Measurements from ENCODE around the gene EBLN2. TPM values are rescaled to one million over a fixed set of nuclear protein-coding genes. Genes with fewer than 3 reads are reported as not detected.

The EBLN2 gene
- total and polyA plus RNA-seq, 4 donors = 0.61 to 18.5 (median 2.5) TPM

DNA sequence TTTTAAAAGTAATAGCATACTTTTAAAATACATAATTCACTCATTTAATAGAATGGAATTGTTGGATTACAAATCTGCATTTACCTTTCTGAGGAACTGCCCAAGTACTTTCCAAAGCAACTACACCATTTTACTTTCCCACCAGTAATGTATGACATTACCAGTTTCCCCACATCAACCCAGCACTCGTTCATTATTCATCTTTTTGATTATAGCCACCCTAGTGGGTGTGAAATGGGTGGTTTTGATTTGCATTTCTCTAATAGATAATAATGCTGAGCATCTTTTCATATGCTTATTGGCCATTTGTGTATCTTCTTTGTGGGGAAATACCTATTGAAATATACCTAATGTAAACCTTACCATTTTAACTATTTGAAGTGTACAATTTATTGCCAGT is 18.0 kb upstream of the EBLN2 start:
- TF ChIP-seq, protein P1, sequence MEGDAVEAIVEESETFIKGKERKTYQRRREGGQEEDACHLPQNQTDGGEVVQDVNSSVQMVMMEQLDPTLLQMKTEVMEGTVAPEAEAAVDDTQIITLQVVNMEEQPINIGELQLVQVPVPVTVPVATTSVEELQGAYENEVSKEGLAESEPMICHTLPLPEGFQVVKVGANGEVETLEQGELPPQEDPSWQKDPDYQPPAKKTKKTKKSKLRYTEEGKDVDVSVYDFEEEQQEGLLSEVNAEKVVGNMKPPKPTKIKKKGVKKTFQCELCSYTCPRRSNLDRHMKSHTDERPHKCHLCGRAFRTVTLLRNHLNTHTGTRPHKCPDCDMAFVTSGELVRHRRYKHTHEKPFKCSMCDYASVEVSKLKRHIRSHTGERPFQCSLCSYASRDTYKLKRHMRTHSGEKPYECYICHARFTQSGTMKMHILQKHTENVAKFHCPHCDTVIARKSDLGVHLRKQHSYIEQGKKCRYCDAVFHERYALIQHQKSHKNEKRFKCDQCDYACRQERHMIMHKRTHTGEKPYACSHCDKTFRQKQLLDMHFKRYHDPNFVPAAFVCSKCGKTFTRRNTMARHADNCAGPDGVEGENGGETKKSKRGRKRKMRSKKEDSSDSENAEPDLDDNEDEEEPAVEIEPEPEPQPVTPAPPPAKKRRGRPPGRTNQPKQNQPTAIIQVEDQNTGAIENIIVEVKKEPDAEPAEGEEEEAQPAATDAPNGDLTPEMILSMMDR (IDR thresholded peaks at IDR 0.05; ENCODE audit: control extremely low read depth, extremely low read depth) = no peak
- Histone ChIP-seq H3K36me3 (ENCODE audit: control insufficient read depth in 4 of 4, insufficient read depth in 4 of 4, low read length in 4 of 4) (peaks cover 0 to 1% (median 0%) of the 10 kb centered on the region in 4 donors), H3K4me3 (no peak overlapping the region), H3K9ac (ENCODE audit: insufficient read depth in 1 of 2, low read length in 2 of 2) (no peak overlapping the region), H3K27me3 (ENCODE audit: control insufficient read depth in 3 of 3, insufficient read depth in 3 of 3, low read length in 2 of 3) (no peaks in the 10 kb centered on the region), H3K27ac (ENCODE audit: low read depth in 1 of 2, low read length in 1 of 2) (no peak overlapping the region), H3K9me3 (ENCODE audit: control insufficient read depth in 4 of 4, insufficient read depth in 3 of 4, low read length in 3 of 4) (no peaks in the 10 kb centered on the region), H3K4me1 (ENCODE audit: control insufficient read depth in 5 of 5, insufficient read depth in 5 of 5, low read length in 5 of 5) (peaks cover 2 to 14% (median 3%) of the 10 kb centered on the region in 5 donors)
- ATAC-seq (ENCODE audit: insufficient read depth, low FRiP score) (no peak), DNase-seq (no peak)
- 85 to 92% methylated on average over 1 of the region's 1 CpG for WGBS, 2 donors

DNA sequence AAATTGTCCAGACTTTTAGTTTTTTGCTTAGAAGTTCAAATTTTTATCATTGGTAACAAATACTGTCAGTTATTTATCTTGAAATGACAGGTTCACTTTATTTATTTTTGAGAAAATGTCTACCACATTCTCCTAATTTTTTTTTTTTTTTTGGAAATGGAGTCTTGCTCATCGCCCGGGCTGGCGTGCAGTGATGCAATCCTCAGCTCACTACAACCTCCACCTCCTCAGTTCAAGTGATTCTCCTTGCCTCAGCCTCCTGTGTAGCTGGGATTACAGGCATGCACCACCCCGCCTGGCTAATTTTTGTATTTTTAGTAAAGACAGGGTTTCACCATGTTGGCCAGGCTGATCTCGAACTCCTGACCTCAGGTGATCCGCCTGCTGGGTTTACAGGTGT is 16.1 kb upstream of the EBLN2 start:
- Histone ChIP-seq H3K9me3 (ENCODE audit: control insufficient read depth in 4 of 4, insufficient read depth in 3 of 4, low read length in 3 of 4) (no peaks in the 10 kb centered on the region), H3K36me3 (ENCODE audit: control insufficient read depth in 4 of 4, insufficient read depth in 4 of 4, low read length in 4 of 4) (peaks cover 0 to 3% (median 0%) of the 10 kb centered on the region in 4 donors), H3K9ac (ENCODE audit: insufficient read depth in 1 of 2, low read length in 2 of 2) (no peak overlapping the region), H3K4me3 (no peak overlapping the region), H3K4me1 (ENCODE audit: control insufficient read depth in 5 of 5, insufficient read depth in 5 of 5, low read length in 5 of 5) (peaks cover 2 to 12% (median 3%) of the 10 kb centered on the region in 5 donors), H3K27ac (ENCODE audit: low read depth in 1 of 2, low read length in 1 of 2) (no peak overlapping the region), H3K27me3 (ENCODE audit: control insufficient read depth in 3 of 3, insufficient read depth in 3 of 3, low read length in 2 of 3) (no peaks in the 10 kb centered on the region)
- 70 to 82% methylated on average over 6 of the region's 6 CpGs for WGBS, 2 donors
- TF ChIP-seq, protein P1 (IDR thresholded peaks at IDR 0.05; ENCODE audit: control extremely low read depth, extremely low read depth) = no peak
- DNase-seq (no peak), ATAC-seq (ENCODE audit: insufficient read depth, low FRiP score) (no peak)

DNA sequence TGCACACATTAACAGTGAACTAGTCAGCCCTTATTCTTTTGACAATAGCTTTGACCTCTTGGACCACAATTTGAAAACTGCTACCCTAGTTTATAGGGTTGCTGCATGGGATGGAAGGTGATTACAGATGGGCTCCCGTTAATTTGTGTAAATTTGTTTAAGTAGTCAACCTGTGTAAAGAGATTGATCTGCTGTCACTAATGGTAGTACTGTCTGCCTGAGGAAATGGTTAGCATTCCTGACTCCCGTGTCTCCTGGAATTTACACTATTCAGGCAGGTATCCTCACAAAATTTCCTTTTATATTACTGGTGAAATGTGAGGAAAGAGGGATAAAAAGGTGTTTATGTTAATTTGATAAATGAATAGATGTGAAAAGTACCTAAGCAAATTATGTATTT is 15.3 kb upstream of the EBLN2 start:
- H3K9ac ChIP-seq (ENCODE audit: insufficient read depth in 1 of 2, low read length in 2 of 2) = no peak overlapping the region
- no peak overlapping the region for H3K27ac ChIP-seq (ENCODE audit: low read depth in 1 of 2, low read length in 1 of 2)
- no peak overlapping the region for H3K4me3 ChIP-seq
- H3K36me3 ChIP-seq (ENCODE audit: control insufficient read depth in 4 of 4, insufficient read depth in 4 of 4, low read length in 4 of 4) = peaks cover 0 to 3% (median under 1%) of the 10 kb centered on the region in 4 donors
- 48 to 72% methylated on average over 2 of the region's 2 CpGs for WGBS, 2 donors
- DNase-seq = no peak
- no peaks in the 10 kb centered on the region for H3K27me3 ChIP-seq (ENCODE audit: control insufficient read depth in 3 of 3, insufficient read depth in 3 of 3, low read length in 2 of 3)
- H3K9me3 ChIP-seq (ENCODE audit: control insufficient read depth in 4 of 4, insufficient read depth in 3 of 4, low read length in 3 of 4) = no peaks in the 10 kb centered on the region
- TF ChIP-seq, protein P1 (IDR thresholded peaks at IDR 0.05; ENCODE audit: control extremely low read depth, extremely low read depth) = no peak
- peaks cover 2 to 8% (median 3%) of the 10 kb centered on the region in 5 donors for H3K4me1 ChIP-seq (ENCODE audit: control insufficient read depth in 5 of 5, insufficient read depth in 5 of 5, low read length in 5 of 5)
- no peak for ATAC-seq (ENCODE audit: insufficient read depth, low FRiP score)

DNA sequence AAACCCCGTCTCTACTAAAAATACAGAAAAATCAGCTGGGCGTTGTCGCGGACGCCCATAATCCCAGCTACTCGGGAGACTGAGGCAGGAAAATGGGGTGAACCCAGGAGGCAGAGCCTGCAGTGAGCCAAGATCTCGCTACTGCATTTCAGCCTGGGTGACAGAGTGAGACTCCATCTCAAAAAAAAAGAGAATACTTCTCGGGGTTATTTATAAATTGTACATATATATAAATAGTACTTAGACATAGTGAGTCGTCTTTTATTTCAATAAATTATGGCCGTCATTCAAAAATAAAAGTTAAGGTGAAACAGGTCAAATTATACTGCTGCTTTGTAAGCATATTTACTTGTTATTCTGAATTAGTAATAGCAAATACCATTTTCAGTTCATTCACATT is 12.1 kb upstream of the EBLN2 start:
- WGBS, 2 donors = 92 to 94% methylated on average over 10 of the region's 10 CpGs
- DNase-seq = no peak
- Histone ChIP-seq H3K4me1 (ENCODE audit: control insufficient read depth in 5 of 5, insufficient read depth in 5 of 5, low read length in 5 of 5) (peaks cover 0 to 3% (median 2%) of the 10 kb centered on the region in 5 donors), H3K36me3 (ENCODE audit: control insufficient read depth in 4 of 4, insufficient read depth in 4 of 4, low read length in 4 of 4) (peaks cover 0 to 3% (median under 1%) of the 10 kb centered on the region in 4 donors), H3K9me3 (ENCODE audit: control insufficient read depth in 4 of 4, insufficient read depth in 3 of 4, low read length in 3 of 4) (no peaks in the 10 kb centered on the region), H3K4me3 (no peak overlapping the region), H3K27ac (ENCODE audit: low read depth in 1 of 2, low read length in 1 of 2) (no peak overlapping the region), H3K9ac (ENCODE audit: insufficient read depth in 1 of 2, low read length in 2 of 2) (no peak overlapping the region), H3K27me3 (ENCODE audit: control insufficient read depth in 3 of 3, insufficient read depth in 3 of 3, low read length in 2 of 3) (no peaks in the 10 kb centered on the region)
- ATAC-seq (ENCODE audit: insufficient read depth, low FRiP score) = no peak
- TF ChIP-seq, protein P1 (IDR thresholded peaks at IDR 0.05; ENCODE audit: control extremely low read depth, extremely low read depth) = no peak
